Right lobe of liver (tissue), 4 donors: ENCODE results near the gene TFCP2L1.

Experiments used
- CTCF ChIP-seq, 4 donors: fragments of 200-600 bp in 3 of 4; fragments of 450-650 bp in 1 of 4; IDR thresholded peaks; one replicate each; pipeline versions ENCODE4 v1.5.1 to v1.8.0; 2016 to 2022; ENCODE audit warnings: antibody characterized with exemption in 4 of 4, mild to moderate bottlenecking in 2 of 4
- POLR2A ChIP-seq: fragments of 450-650 bp; IDR thresholded peaks from one replicate; pipeline ENCODE4 v1.6.1; 2017; ENCODE audit warnings: antibody characterized with exemption, mild to moderate bottlenecking
- donor health status: DM: no; HTN: no; CAD: no.
- donor health status: DM: no; HTN: no; CAD: no.
- donor health status: DM: no; HTN: yes; CAD: no.

DNA sequence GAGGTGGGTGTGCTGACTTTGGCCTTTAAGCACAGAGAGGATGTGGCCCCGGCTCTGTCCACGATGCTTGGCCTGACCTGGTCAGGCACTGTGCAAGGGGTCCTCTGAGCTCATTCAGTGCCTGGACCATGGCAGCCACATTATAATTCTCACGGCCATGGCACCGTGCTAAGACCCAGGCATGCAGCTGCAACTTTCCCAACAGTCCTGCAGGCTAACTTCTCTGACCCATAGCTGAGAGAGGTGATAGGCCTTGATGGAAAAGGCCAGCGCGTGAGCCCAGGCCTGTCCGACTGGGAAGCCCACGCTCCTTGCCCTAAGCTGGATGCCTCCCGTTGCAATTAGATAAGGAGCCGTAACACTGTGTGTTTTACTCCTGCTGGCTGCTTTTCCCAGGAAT, 99.9 kb downstream of the TFCP2L1 start:
- TF ChIP-seq CTCF (IDR thresholded peaks at IDR 0.05) (no peak), POLR2A (no peak)
